Nasal cavity respiratory epithelium epithelial cell of viscerocranial mucosa (primary cell): Measurements from ENCODE around the gene ADNP2. TPM values are rescaled to one million over a fixed set of nuclear protein-coding genes. Genes with fewer than 3 reads are reported as not detected.

Source experiments
- total RNA-seq: library from RNA; depleted of rRNA; stranded (reverse); fragments of >200 nt; gene quantifications from 2 replicates; pipeline ENCODE4 v1.2.3, GENCODE V29; 2014

The ADNP2 gene
- 27.3 and 30.1 TPM in 2 replicates for total RNA-seq

GRCh38 chr18:80108739-80109675 is at the start of gene ADNP2:
Gene ADNP2, plus strand, starts transcription at chr18:80109262. Its CDS starts 8,281 bp downstream, at chr18:80117543.

Other genes with a start within 250 kb of the ADNP2 start
- gene SLC66A2, start 157.6 kb upstream of the ADNP2 start, total RNA-seq: 42.0 and 45.9 TPM in 2 replicates
- 19.7 and 24.9 TPM in 2 replicates for gene HSBP1L1, start 144.6 kb upstream of the ADNP2 start, total RNA-seq
- gene TXNL4A, start 120.7 kb upstream of the ADNP2 start, total RNA-seq: 34.9 and 39.7 TPM in 2 replicates
- 23.3 and 40.3 TPM in 2 replicates for gene RBFA, start 74.8 kb upstream of the ADNP2 start, total RNA-seq
- gene PARD6G, start 138.3 kb downstream of the ADNP2 start, total RNA-seq: 15.7 and 34.5 TPM in 2 replicates